ENCODE results near the gene IGLON5.

DNA sequence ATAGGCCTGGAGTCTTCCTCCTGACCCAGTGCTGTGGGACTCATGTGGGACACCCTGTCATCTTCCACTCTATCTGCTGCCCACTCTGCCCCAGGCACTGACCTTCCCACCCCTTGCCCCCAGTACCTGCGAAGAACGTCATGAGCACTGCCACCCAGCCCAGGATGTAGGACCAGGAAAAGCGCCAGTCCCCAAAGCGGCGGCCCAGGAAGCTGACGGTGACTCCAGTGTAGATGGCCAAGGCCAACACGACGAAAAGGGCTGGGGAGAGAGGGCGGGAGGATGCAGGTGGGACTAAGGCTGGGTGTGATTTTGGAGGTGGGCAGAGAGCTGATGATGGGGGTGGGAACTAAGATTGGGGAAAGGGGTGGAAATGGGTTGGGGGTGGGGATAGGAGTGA is 68.9 kb downstream of the IGLON5 start:
- TF ChIP-seq, protein P1, sequence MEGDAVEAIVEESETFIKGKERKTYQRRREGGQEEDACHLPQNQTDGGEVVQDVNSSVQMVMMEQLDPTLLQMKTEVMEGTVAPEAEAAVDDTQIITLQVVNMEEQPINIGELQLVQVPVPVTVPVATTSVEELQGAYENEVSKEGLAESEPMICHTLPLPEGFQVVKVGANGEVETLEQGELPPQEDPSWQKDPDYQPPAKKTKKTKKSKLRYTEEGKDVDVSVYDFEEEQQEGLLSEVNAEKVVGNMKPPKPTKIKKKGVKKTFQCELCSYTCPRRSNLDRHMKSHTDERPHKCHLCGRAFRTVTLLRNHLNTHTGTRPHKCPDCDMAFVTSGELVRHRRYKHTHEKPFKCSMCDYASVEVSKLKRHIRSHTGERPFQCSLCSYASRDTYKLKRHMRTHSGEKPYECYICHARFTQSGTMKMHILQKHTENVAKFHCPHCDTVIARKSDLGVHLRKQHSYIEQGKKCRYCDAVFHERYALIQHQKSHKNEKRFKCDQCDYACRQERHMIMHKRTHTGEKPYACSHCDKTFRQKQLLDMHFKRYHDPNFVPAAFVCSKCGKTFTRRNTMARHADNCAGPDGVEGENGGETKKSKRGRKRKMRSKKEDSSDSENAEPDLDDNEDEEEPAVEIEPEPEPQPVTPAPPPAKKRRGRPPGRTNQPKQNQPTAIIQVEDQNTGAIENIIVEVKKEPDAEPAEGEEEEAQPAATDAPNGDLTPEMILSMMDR (conservative IDR thresholded peaks at IDR 0.05; ENCODE audit: low read length): no peak
- no peak for TF ChIP-seq EZH2phosphoT487 (IDR thresholded peaks at IDR 0.05; ENCODE audit: borderline replicate concordance)

Measured in Loucy (cell line).